Epidermal melanocyte (primary cell): ENCODE results near the gene IL26.

Source experiments
- DNase-seq: peaks from one replicate; pipeline ENCODE4 v3.0.0; 2011; ENCODE audit warnings: low spot score; ENCODE audit not compliant: insufficient read length

IL26 gene

GRCh38 chr12:68225576-68226476, at the start of gene IL26:
Gene IL26, minus strand, starts transcription at chr12:68225810. Its CDS starts 54 bp downstream, at chr12:68225756.
- DNase-seq, result no peak

GRCh38 chr12:68272732-68273131, 47.1 kb upstream of the IL26 start:
- DNase-seq, result no peak

- DNase-seq, result no peak
Observed at GRCh38 chr12:68271346-68271745, 45.7 kb upstream of the IL26 start.

GRCh38 chr12:68270358-68270757, 44.7 kb upstream of the IL26 start:
- DNase-seq, result no peak

GRCh38 chr12:68269779-68270178, 44.2 kb upstream of the IL26 start:
- DNase-seq, result no peak

GRCh38 chr12:68268967-68269366, 43.4 kb upstream of the IL26 start:
- no peak for DNase-seq

GRCh38 chr12:68267892-68268396, 42.3 kb upstream of the IL26 start:
- no peak for DNase-seq

- DNase-seq, result no peak
Observed at GRCh38 chr12:68264857-68265256, 39.2 kb upstream of the IL26 start.

GRCh38 chr12:68264158-68264855, 38.7 kb upstream of the IL26 start:
- DNase-seq, result no peak

- no peak for DNase-seq
Observed at GRCh38 chr12:68263366-68263765, 37.8 kb upstream of the IL26 start.

- DNase-seq, result no peak
Observed at GRCh38 chr12:68261896-68262295, 36.3 kb upstream of the IL26 start.

GRCh38 chr12:68260153-68260552, 34.5 kb upstream of the IL26 start:
- no peak for DNase-seq

- no peak for DNase-seq
Observed at GRCh38 chr12:68259318-68259940, 33.8 kb upstream of the IL26 start.

GRCh38 chr12:68253504-68253903, 27.9 kb upstream of the IL26 start, which contains the start of gene IL22:
Gene IL22, minus strand, starts transcription at chr12:68253604. Its CDS starts 156 bp downstream, at chr12:68253448.
- DNase-seq, result no peak

- DNase-seq, result no peak
Observed at GRCh38 chr12:68252077-68252476, 26.5 kb upstream of the IL26 start.

GRCh38 chr12:68250454-68250853, 24.8 kb upstream of the IL26 start:
- no peak for DNase-seq

- DNase-seq, result no peak
Observed at GRCh38 chr12:68247785-68248184, 22.2 kb upstream of the IL26 start.

GRCh38 chr12:68246350-68246749, 20.7 kb upstream of the IL26 start:
- no peak for DNase-seq

- DNase-seq, result no peak
Observed at GRCh38 chr12:68245180-68246021, 19.8 kb upstream of the IL26 start.

GRCh38 chr12:68242777-68243176, 17.2 kb upstream of the IL26 start:
- no peak for DNase-seq

GRCh38 chr12:68240975-68241374, 15.4 kb upstream of the IL26 start:
- DNase-seq, result peak; percentile 27
